HPDE6-E6E7 (cell line): ENCODE data around the gene DPRX.
"Not testable (repeated sequence)": the region's sequence is repeated elsewhere in the genome, so short reads cannot be mapped to it uniquely, and the experiment has no call there.

Source experiments
- DNase-seq: peaks from one replicate; pipeline ENCODE4 v3.0.0; 2011; ENCODE audit warnings: missing footprints; ENCODE audit errors: extremely low spot score

The DPRX gene

GRCh38 chr19:53646144-53646543 is 14.3 kb downstream of the DPRX start:
- DNase-seq, result no peak

GRCh38 chr19:53647350-53647749 is 15.6 kb downstream of the DPRX start:
- DNase-seq, result no peak

- DNase-seq, result no peak
These were observed 16.0 kb downstream of the DPRX start for GRCh38 chr19:53647792-53648191.

GRCh38 chr19:53649746-53650593 is 18.2 kb downstream of the DPRX start:
- DNase-seq, result no peak

GRCh38 chr19:53652476-53652875 is 20.7 kb downstream of the DPRX start:
- no peak for DNase-seq

GRCh38 chr19:53655042-53655665 is 23.4 kb downstream of the DPRX start:
- no peak for DNase-seq

- DNase-seq, result no peak
These were observed 25.5 kb downstream of the DPRX start for GRCh38 chr19:53657330-53657729.

GRCh38 chr19:53657778-53658177 is 26.0 kb downstream of the DPRX start:
- no peak for DNase-seq

- peak; percentile 23 for DNase-seq
These were observed 27.5 kb downstream of the DPRX start for GRCh38 chr19:53659292-53659691.

- DNase-seq, result no peak
These were observed 28.8 kb downstream of the DPRX start for GRCh38 chr19:53660584-53660983.

GRCh38 chr19:53662209-53662608 is 30.4 kb downstream of the DPRX start:
- DNase-seq, result no peak

GRCh38 chr19:53664152-53664551 is 32.4 kb downstream of the DPRX start:
- DNase-seq, result no peak

GRCh38 chr19:53664760-53665159 is 33.0 kb downstream of the DPRX start:
- DNase-seq, result no peak

- DNase-seq, result not testable (repeated sequence)
These were observed 34.5 kb downstream of the DPRX start for GRCh38 chr19:53666331-53666730.

GRCh38 chr19:53668804-53669203 is 37.0 kb downstream of the DPRX start:
- not testable (repeated sequence) for DNase-seq

- no peak for DNase-seq
These were observed 38.5 kb downstream of the DPRX start for GRCh38 chr19:53670345-53670744.

- no peak for DNase-seq
These were observed 39.9 kb downstream of the DPRX start for GRCh38 chr19:53671663-53672062.
